ENCODE data around the gene RAPSN. TPM values are rescaled to one million over a fixed set of nuclear protein-coding genes. Genes with fewer than 3 reads are reported as not detected.

RAPSN gene
- total and polyA plus RNA-seq, 2 donors (not counting 1 experiment from before 2014, with no cell fraction given): 0.25 to 1.0 TPM

DNA sequence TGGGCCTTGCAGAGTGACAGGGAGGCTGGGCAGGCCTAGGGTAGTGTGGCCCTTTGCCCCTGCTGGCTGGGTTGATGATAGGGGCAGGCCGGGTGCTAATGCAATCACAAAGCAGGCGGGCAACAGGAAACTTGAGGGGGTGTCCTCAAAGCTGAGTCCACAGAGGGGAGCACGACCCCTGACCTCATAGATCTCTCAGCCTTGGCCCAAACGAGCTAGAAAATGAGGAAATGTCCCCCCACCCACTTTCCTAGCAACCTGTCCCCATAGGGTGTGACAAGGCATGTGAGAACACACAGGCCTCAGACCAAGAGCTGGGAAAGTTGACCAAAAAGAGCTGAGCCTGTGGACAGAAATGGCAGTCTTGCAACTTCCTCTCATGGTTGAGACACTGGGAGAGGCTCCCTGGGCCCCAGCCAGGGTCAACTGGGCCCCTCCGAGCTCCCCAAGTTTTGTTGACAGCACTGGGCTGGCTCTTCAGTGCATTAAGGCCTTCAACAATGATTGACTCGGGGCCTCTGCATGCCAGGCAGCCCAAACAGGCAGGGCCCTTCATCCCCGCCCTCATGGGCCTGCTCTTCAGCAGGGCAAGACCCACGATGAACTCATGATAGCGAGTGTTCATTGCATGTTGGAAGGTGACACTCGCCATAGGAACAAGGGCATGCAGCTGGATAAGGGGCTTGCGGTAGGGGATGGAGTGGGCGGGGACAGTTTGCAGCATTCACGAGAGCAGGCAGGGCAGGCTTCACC is 60.8 kb downstream of the RAPSN start:
- peaks cover 12 to 33% of the 10 kb centered on the region in 2 donors for H3K4me1 ChIP-seq (ENCODE audit: control insufficient read depth in 2 of 2, insufficient read depth in 2 of 2, low read length in 2 of 2)

More for the DNA sequence above, 60.8 kb downstream of the RAPSN start:
- no peak overlapping the region for H3K4me3 ChIP-seq (ENCODE audit: control extremely low read depth in 1 of 5, extremely low read depth in 1 of 5, insufficient read depth in 1 of 5, low read depth in 2 of 5, low read length in 4 of 5)
- no peak overlapping the region for H3K27ac ChIP-seq (ENCODE audit: low read length in 2 of 2)
- Mint-ChIP-seq H3K4me3 (no peak overlapping the region), H3K27me3 (no peaks in the 10 kb centered on the region), H3K27ac (peak overlapping the region; percentile 61), H3K9me3 (ENCODE audit: insufficient read depth) (no peaks in the 10 kb centered on the region), H3K4me1 (peaks cover 27% of the 10 kb centered on the region)
- no peak for DNase-seq
- H4K20me1 ChIP-seq (ENCODE audit: control insufficient read depth, insufficient read depth, low read length, poor library complexity, severe bottlenecking): no peaks in the 10 kb centered on the region
- no peak overlapping the region for H3K9ac ChIP-seq (ENCODE audit: low read length)
- ChIA-PET CTCF (interaction anchor here (0.8 to 2.8 kb wide), 5 partner anchors 12 to 24 kb away, joined by 3 to 17 read pairs (median 5); no protein-coding TSS in a partner anchor), POLR2A (no interaction called here)
- H3K9me3 ChIP-seq (ENCODE audit: control extremely low read depth in 1 of 3, control insufficient read depth in 2 of 3, insufficient read depth in 1 of 3, low read length in 2 of 3): no peaks in the 10 kb centered on the region
- ATAC-seq (ENCODE audit: low read depth): no peak
- H3K4me2 ChIP-seq (replicated peaks; ENCODE audit: low read depth, low read length, poor library complexity, severe bottlenecking): no peak overlapping the region
- peaks cover 0 to 2% of the 10 kb centered on the region in 2 experiments for H3K36me3 ChIP-seq (replicated peaks in 1 of 2; ENCODE audit: control extremely low read depth in 1 of 2, control insufficient read depth in 1 of 2, extremely low read depth in 1 of 2, insufficient read depth in 2 of 2, low read length in 1 of 2)
- H2AFZ ChIP-seq (ENCODE audit: insufficient read depth, low read depth, low read length, poor library complexity, severe bottlenecking): no peak overlapping the region
- no peaks in the 10 kb centered on the region for H3K27me3 ChIP-seq (replicated peaks in 1 of 4; ENCODE audit: control extremely low read depth in 1 of 4, control insufficient read depth in 3 of 4, insufficient read depth in 4 of 4, low read length in 3 of 4)
- H3K79me2 ChIP-seq (ENCODE audit: control insufficient read depth, insufficient read depth, low read length): peaks cover 16% of the 10 kb centered on the region
- TF ChIP-seq EZH2 (IDR thresholded peaks at IDR 0.05; ENCODE audit: borderline replicate concordance, insufficient read depth, low read depth, low read length, poor library complexity, severe bottlenecking): no peak
- TF ChIP-seq, protein P1, sequence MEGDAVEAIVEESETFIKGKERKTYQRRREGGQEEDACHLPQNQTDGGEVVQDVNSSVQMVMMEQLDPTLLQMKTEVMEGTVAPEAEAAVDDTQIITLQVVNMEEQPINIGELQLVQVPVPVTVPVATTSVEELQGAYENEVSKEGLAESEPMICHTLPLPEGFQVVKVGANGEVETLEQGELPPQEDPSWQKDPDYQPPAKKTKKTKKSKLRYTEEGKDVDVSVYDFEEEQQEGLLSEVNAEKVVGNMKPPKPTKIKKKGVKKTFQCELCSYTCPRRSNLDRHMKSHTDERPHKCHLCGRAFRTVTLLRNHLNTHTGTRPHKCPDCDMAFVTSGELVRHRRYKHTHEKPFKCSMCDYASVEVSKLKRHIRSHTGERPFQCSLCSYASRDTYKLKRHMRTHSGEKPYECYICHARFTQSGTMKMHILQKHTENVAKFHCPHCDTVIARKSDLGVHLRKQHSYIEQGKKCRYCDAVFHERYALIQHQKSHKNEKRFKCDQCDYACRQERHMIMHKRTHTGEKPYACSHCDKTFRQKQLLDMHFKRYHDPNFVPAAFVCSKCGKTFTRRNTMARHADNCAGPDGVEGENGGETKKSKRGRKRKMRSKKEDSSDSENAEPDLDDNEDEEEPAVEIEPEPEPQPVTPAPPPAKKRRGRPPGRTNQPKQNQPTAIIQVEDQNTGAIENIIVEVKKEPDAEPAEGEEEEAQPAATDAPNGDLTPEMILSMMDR (IDR thresholded peaks at IDR 0.05): no peak
- intact Hi-C loops (cut with micrococcal nuclease): no loop called here
- 88% methylated on average over 12 of the region's 13 CpGs for WGBS (ENCODE audit: insufficient coverage)

Small RNAs within 50 kb of the gene (small RNA-seq; reads per million reads assigned to genes)
- not detected for gene MIR4487 (ENCODE audit: insufficient read length, low read depth, low replicate concordance)

Other genes with a start within 250 kb of the RAPSN start
- 85.8 and 99.9 TPM in 2 replicates for gene DDB2, start 234.2 kb downstream of the RAPSN start, total RNA-seq
- gene DDB2, start 234.2 kb downstream of the RAPSN start, polyA plus RNA-seq: 53.0 and 62.9 TPM in 2 replicates
- 23.5 and 29.5 TPM in 2 replicates for gene ACP2, start 200.3 kb downstream of the RAPSN start, total RNA-seq
- gene ACP2, start 200.3 kb downstream of the RAPSN start, polyA plus RNA-seq: 10.2 and 16.3 TPM in 2 replicates
- 7.6 and 9.6 TPM in 2 replicates for gene NR1H3, start 191.1 kb downstream of the RAPSN start, total RNA-seq
- gene NR1H3, start 191.1 kb downstream of the RAPSN start, polyA plus RNA-seq: 6.8 and 8.4 TPM in 2 replicates
- 108 and 122 TPM in 2 replicates for gene MADD, start 179.0 kb downstream of the RAPSN start, total RNA-seq
- 56.8 and 59.2 TPM in 2 replicates for gene MADD, start 179.0 kb downstream of the RAPSN start, polyA plus RNA-seq
- gene MYBPC3, start 96.4 kb downstream of the RAPSN start, total RNA-seq: 0.67 and 0.70 TPM in 2 replicates
- 1.4 and 1.5 TPM in 2 replicates for gene MYBPC3, start 96.4 kb downstream of the RAPSN start, polyA plus RNA-seq
- gene SPI1, start 70.6 kb downstream of the RAPSN start, total RNA-seq: 98.3 and 98.8 TPM in 2 replicates
- gene SPI1, start 70.6 kb downstream of the RAPSN start, polyA plus RNA-seq: 119 and 156 TPM in 2 replicates
- 33.0 and 39.4 TPM in 2 replicates for gene SLC39A13, start 40.5 kb downstream of the RAPSN start, total RNA-seq
- 48.6 and 55.7 TPM in 2 replicates for gene SLC39A13, start 40.5 kb downstream of the RAPSN start, polyA plus RNA-seq
- 59.9 and 62.7 TPM in 2 replicates for gene PSMC3, start 22.7 kb downstream of the RAPSN start, total RNA-seq
- 36.7 and 47.7 TPM in 2 replicates for gene PSMC3, start 22.7 kb downstream of the RAPSN start, polyA plus RNA-seq
- 153 and 167 TPM in 2 replicates for gene CELF1, start 104.0 kb upstream of the RAPSN start, total RNA-seq
- 52.0 and 86.2 TPM in 2 replicates for gene CELF1, start 104.0 kb upstream of the RAPSN start, polyA plus RNA-seq
- 20.8 and 26.2 TPM in 2 replicates for gene PTPMT1, start 116.5 kb upstream of the RAPSN start, total RNA-seq
- gene PTPMT1, start 116.5 kb upstream of the RAPSN start, polyA plus RNA-seq: 27.2 and 35.7 TPM in 2 replicates
- 20.3 and 20.7 TPM in 2 replicates for gene KBTBD4, start 129.8 kb upstream of the RAPSN start, total RNA-seq
- gene KBTBD4, start 129.8 kb upstream of the RAPSN start, polyA plus RNA-seq: 8.6 and 11.5 TPM in 2 replicates
- 76.2 and 79.5 TPM in 2 replicates for gene NDUFS3, start 129.9 kb upstream of the RAPSN start, total RNA-seq
- 78.5 and 80.4 TPM in 2 replicates for gene NDUFS3, start 129.9 kb upstream of the RAPSN start, polyA plus RNA-seq
- 0.20 TPM in 1 of 2 replicates, not detected in the other for gene FAM180B, start 137.5 kb upstream of the RAPSN start, total RNA-seq
- 0.06 TPM in 1 of 2 replicates, not detected in the other for gene FAM180B, start 137.5 kb upstream of the RAPSN start, polyA plus RNA-seq
- gene C1QTNF4, start 145.3 kb upstream of the RAPSN start, total RNA-seq: not detected in 2 replicates
- 1.6 and 2.5 TPM in 2 replicates for gene C1QTNF4, start 145.3 kb upstream of the RAPSN start, polyA plus RNA-seq
- 26.9 and 30.9 TPM in 2 replicates for gene MTCH2, start 193.4 kb upstream of the RAPSN start, total RNA-seq
- gene MTCH2, start 193.4 kb upstream of the RAPSN start, polyA plus RNA-seq: 18.1 and 21.9 TPM in 2 replicates